Activated naive CD8-positive, alpha-beta T cell treated with anti-CD3 and anti-CD28 coated beads, Interleukin-2, amount 50 U/mL, for 16 hours (primary cell): ENCODE results near the gene KCNH6.

Experiments
- DNase-seq: peaks from one replicate; pipeline ENCODE4 v3.0.0-alpha.2; 2020; ENCODE audit warnings: low read depth, low spot score

Gene KCNH6

GRCh38 chr17:63534816-63535455, 11.8 kb downstream of the KCNH6 start:
- no peak for DNase-seq

- DNase-seq = no peak
These were observed 12.5 kb downstream of the KCNH6 start for GRCh38 chr17:63535640-63536039.

- DNase-seq = no peak
These were observed 13.8 kb downstream of the KCNH6 start for GRCh38 chr17:63537001-63537400.

- DNase-seq = no peak
These were observed 15.0 kb downstream of the KCNH6 start for GRCh38 chr17:63537991-63538692.

GRCh38 chr17:63538693-63539595, 15.8 kb downstream of the KCNH6 start:
- no peak for DNase-seq

GRCh38 chr17:63540590-63540989, 17.4 kb downstream of the KCNH6 start:
- DNase-seq = no peak

- no peak for DNase-seq
These were observed 19.0 kb downstream of the KCNH6 start for GRCh38 chr17:63542218-63542545.

GRCh38 chr17:63542942-63543821, 20.0 kb downstream of the KCNH6 start:
- no peak for DNase-seq

- no peak for DNase-seq
These were observed 20.8 kb downstream of the KCNH6 start for GRCh38 chr17:63543822-63544420.

- no peak for DNase-seq
These were observed 21.5 kb downstream of the KCNH6 start for GRCh38 chr17:63544467-63545301.

- DNase-seq = no peak
These were observed 23.3 kb downstream of the KCNH6 start for GRCh38 chr17:63546308-63547082.

- DNase-seq = no peak
These were observed 23.9 kb downstream of the KCNH6 start for GRCh38 chr17:63547083-63547523.

- DNase-seq = no peak
These were observed 26.3 kb downstream of the KCNH6 start for GRCh38 chr17:63549289-63549945.

GRCh38 chr17:63549946-63550816, 27.0 kb downstream of the KCNH6 start, which contains the start of gene DCAF7:
DCAF7 (plus strand) TSS chr17:63550477; CDS start chr17:63550678, 201 bp downstream.
- DNase-seq = peak; percentile 99

- DNase-seq = no peak
These were observed 27.9 kb downstream of the KCNH6 start for GRCh38 chr17:63550817-63551639.

- no peak for DNase-seq
These were observed 29.1 kb downstream of the KCNH6 start for GRCh38 chr17:63552211-63552610.
